ENCODE measurements around the gene ZFAND2B.

DNA sequence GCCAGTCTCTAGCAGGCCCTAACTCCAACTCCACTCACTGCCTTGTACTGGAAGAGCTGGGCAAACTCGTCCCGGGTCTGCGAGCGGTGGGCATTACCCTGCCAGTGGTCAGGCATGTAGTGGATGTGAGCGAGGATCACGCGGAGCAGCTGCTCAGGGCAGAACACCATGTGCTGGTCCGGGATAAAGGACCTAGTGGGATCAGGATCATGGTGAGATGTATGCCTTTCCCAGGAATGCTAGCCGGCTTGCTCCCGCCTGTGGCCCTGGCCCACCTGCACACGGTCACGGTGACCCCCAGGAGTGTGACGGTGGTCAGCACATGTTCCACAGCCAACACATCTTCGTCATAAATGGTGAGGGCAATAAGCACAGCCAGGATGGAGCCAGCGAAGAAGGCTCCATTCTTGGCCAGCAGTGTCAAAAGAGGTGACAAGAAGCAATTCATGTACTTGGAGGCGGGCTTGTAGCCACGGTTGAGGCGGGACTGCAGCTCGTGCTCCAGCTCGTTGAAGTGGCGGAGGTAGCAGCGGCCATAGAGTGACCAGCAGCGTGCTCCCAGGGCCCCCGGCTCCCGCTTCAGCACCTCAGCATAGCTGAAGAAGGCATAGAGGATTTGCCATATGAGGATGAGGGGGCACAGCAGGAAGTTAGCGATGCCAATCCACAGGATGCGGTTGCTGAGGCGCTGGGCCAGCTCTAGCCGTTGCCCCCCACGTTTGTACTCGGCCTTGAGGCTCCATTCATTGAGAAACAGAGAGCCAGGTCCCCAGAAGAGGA is 17.4 kb downstream of the ZFAND2B start:
- no peak for TF ChIP-seq CTCF (IDR thresholded peaks at IDR 0.05)
- TF ChIP-seq POLR2AphosphoS5 (IDR thresholded peaks at IDR 0.05), result no peak
- TF ChIP-seq POLR2A (IDR thresholded peaks at IDR 0.05), result no peak
